GM12878 (cell line): ENCODE results near the gene FANCG. TPM values are rescaled to one million over a fixed set of nuclear protein-coding genes. Genes with fewer than 3 reads are reported as not detected.

ENCODE experiments used
- ATAC-seq: fragments of 200-7000 bp; cut with Tn5 transposase; 3 replicates; pipeline ENCODE4 v1.9.1; 2020; ENCODE audit warnings: mild to moderate bottlenecking, moderate library complexity
- BruUV-seq: library from RNA; stranded (reverse); fragments of 400-500 nt; replicated peaks from 2 replicates; lab custom pipeline; 2021; lab: Mats Ljungman, UMichigan
- CTCF ChIA-PET: fragments of 300-600 bp; sonication (Branson Sonifier 250); formaldehyde crosslinking; extraction: SDS; loops from one replicate; lab custom pipeline; 2021; ENCODE audit warnings: inconsistent platforms; lab: Yijun Ruan, JAX
- POLR2A ChIA-PET: fragments of 350-600 bp; formaldehyde crosslinking; extraction: SDS; loops from one replicate; lab custom pipeline; 2021; ENCODE audit warnings: inconsistent platforms; lab: Charles Lee
- RAD21 ChIA-PET: fragments of 300-600 bp; sonication (Branson Sonifier 250); formaldehyde crosslinking; loops from one replicate; lab custom pipeline; 2023; ENCODE audit warnings: antibody characterized with exemption; ENCODE audit not compliant: unreplicated experiment; lab: Charles Lee
- SMC1A ChIA-PET: fragments of 300-600 bp; sonication (Branson Sonifier 250); formaldehyde crosslinking; loops from one replicate; lab custom pipeline; 2023; ENCODE audit not compliant: unreplicated experiment, uncharacterized antibody; lab: Charles Lee
- DNase-seq: peaks from one replicate; pipeline ENCODE4 v3.0.0-alpha.2; 2011; ENCODE audit warnings: low read depth, low spot score
- FAIRE-seq: peaks from 3 replicates; lab custom pipeline; 2011; peaks lifted over from hg19 to GRCh38; lab: Jason Lieb, UNC
- H2AFZ ChIP-seq: 2 replicates; pipeline ENCODE4 v1.6.0; 2011; ENCODE audit warnings: low read depth, low read length, control low read depth; ENCODE audit not compliant: control insufficient read depth
- H3K27ac ChIP-seq: 2 replicates; pipeline ENCODE4 v1.5.1; 2011; ENCODE audit warnings: control low read depth; ENCODE audit not compliant: control insufficient read depth, insufficient read depth
- H3K27me3 ChIP-seq, 2 experiments: replicated peaks in 1 of 2; 2 replicates each; pipeline versions ENCODE4 v1.6.0 to v1.6.1; 2011; ENCODE audit warnings: low read length in 1 of 2; ENCODE audit not compliant: control insufficient read depth in 2 of 2, insufficient read depth in 2 of 2
- H3K36me3 ChIP-seq, 2 experiments: 2 replicates each; pipeline ENCODE4 v1.5.1; 2011; ENCODE audit warnings: low read length in 1 of 2; ENCODE audit not compliant: control insufficient read depth in 2 of 2, insufficient read depth in 2 of 2
- H3K4me1 ChIP-seq: 2 replicates; pipeline ENCODE4 v1.6.1; 2011; ENCODE audit warnings: mild to moderate bottlenecking, low read length, moderate library complexity, mixed read lengths; ENCODE audit not compliant: control insufficient read depth, insufficient read depth
- H3K4me2 ChIP-seq: 2 replicates; pipeline ENCODE4 v1.6.0; 2011; ENCODE audit warnings: control low read depth; ENCODE audit not compliant: control insufficient read depth, insufficient read depth
- H3K4me3 ChIP-seq: fragments of 200-600 bp; sonication (generic); 2 replicates; pipeline ENCODE4 v1.5.1; 2016
- H3K79me2 ChIP-seq: 2 replicates; pipeline ENCODE4 v1.6.0; 2011; ENCODE audit warnings: low read length; ENCODE audit not compliant: control insufficient read depth, insufficient read depth
- H3K9ac ChIP-seq: 2 replicates; pipeline ENCODE4 v1.8.0; 2011; ENCODE audit warnings: low read length, control low read depth, mixed read lengths; ENCODE audit not compliant: control insufficient read depth, insufficient read depth
- H3K9me3 ChIP-seq: replicated peaks from 3 replicates; pipeline ENCODE4 v1.5.1; 2011; ENCODE audit warnings: mild to moderate bottlenecking, low read length; ENCODE audit not compliant: control insufficient read depth, insufficient read depth
- H4K20me1 ChIP-seq: 2 replicates; pipeline ENCODE4 v1.6.0; 2011; ENCODE audit not compliant: control insufficient read depth, insufficient read depth
- CBX3 ChIP-seq: fragments of 200-600 bp; sonication (generic); IDR thresholded peaks from 2 replicates; pipeline ENCODE4 v1.6.1; 2016; ENCODE audit warnings: low read depth, borderline replicate concordance
- POLR2A ChIP-seq: IDR thresholded peaks from 2 replicates; pipeline ENCODE4 v1.6.1; 2011; ENCODE audit warnings: low read depth, mild to moderate bottlenecking, low read length
- RFX5 ChIP-seq: IDR thresholded peaks from 2 replicates; pipeline ENCODE4 v1.6.1; 2011; ENCODE audit warnings: low read depth, low read length, improper control_type of control experiment
- WGBS: methylation state at CpG from one replicate; pipeline ENCODE4 v1.1.6; 2016; ENCODE audit warnings: low lambda C conversion rate; ENCODE audit not compliant: insufficient replicate concordance, insufficient coverage; ENCODE audit errors: missing lambda C conversion rate; 5-methylcytosine and 5-hydroxymethylcytosine counted together
- in situ Hi-C: fragments of 300-500 bp; cut with MboI; formaldehyde crosslinking; loops from 9 replicates; pipeline ENCODE4 v1.14.3; 2018; ENCODE audit warnings: mixed read lengths
- intact Hi-C: fragments of 100-400 bp; cut with micrococcal nuclease; formaldehyde crosslinking; loops from one replicate; pipeline ENCODE4 v1.14.2; 2022; ENCODE audit not compliant: unreplicated experiment
- polyA plus RNA-seq, 11 experiments: library from polyadenylated mRNA; depleted of rRNA in 4 of 11; unstranded in 6 of 11; stranded (reverse) in 5 of 11; fragments of >200 nt; fragmentation: Nextera tagmentation in 4 of 11; fragmentation: Illumina TruSeq in 1 of 11; extraction: Ambion mirVana in 4 of 11; extraction: Trizol in 1 of 11; gene quantifications; 1 replicate in 1 of 11; 2 replicates in 10 of 11; pipeline versions ENCODE4 v1.2.1 to v1.2.3, GENCODE V29; 2011 to 2016; ENCODE audit warnings: inconsistent platforms in 2 of 11, missing spikeins in 2 of 11, low read depth in 1 of 11
- total RNA-seq, 4 experiments: library from RNA; depleted of rRNA in 3 of 4; stranded (reverse); fragments of >200 nt in 3 of 4; fragmentation: Illumina TruSeq in 1 of 4; extraction: Trizol in 1 of 4; gene quantifications; 2 replicates each; pipeline versions ENCODE4 v1.2.1 to v1.2.3, GENCODE V29; 2013 to 2021

Gene FANCG
- total and polyA plus RNA-seq, 10 of the 15 experiments (the other 5 are each of a cell fraction or from before 2014, with no cell fraction given) = 16.4 to 78.7 (median 45.4) TPM

DNA sequence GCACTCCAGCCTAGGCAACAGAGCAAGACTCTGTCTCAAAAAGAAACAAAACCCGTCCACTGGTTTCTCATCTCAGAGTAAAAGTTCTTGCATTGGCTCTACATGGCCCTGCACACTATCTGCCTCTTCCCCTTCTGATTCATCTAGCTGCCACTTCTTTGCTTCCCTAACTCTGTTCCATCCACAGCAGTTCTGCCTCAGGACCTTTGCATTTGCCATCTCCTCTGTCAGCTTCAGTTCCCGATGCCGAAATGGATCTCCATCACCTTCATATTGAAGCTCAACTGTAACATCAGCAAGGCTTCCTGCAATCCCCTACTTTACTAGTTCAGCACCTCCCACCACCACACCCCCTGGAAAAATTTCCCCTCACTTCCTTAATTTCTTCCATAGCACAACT is 17.8 kb upstream of the FANCG start:
- H3K4me3 ChIP-seq = no peak overlapping the region
- H3K36me3 ChIP-seq = peaks cover 7 to 16% of the 10 kb centered on the region in 2 experiments
- H3K9ac ChIP-seq = no peak overlapping the region
- H3K79me2 ChIP-seq = peaks cover 18% of the 10 kb centered on the region
- peaks cover 7% of the 10 kb centered on the region for H3K4me1 ChIP-seq
- no peak overlapping the region for H2AFZ ChIP-seq
- H3K9me3 ChIP-seq = no peaks in the 10 kb centered on the region
- WGBS = 65% methylated on average over 3 of the region's 3 CpGs
- intact Hi-C loops = loop anchor here (2.0 to 5.0 kb wide), 2 partner anchors 17 to 110 kb away; partner anchors contain the start of genes ATOSB and DNAJB5
- no peak overlapping the region for H3K4me2 ChIP-seq
- H4K20me1 ChIP-seq = no peaks in the 10 kb centered on the region
- no peak for TF ChIP-seq CBX3
- TF ChIP-seq POLR2A = 0 out of 2 replicates have a peak, but pooled peaks have one; percentile 17
- no peak for TF ChIP-seq RFX5
- ChIA-PET RAD21 (interaction anchor here (0.9 to 1.9 kb wide), 3 partner anchors 18 to 198 kb away, joined by 3 to 5 read pairs (median 3); partner anchors contain the start of genes ATOSB and DNAJB5), CTCF (interaction anchor here (0.8 to 3.2 kb wide), 9 partner anchors 11 to 379 kb away, joined by 4 to 19 read pairs (median 7); partner anchors contain the start of genes DNAJB5, FANCG and VCP), SMC1A (interaction anchor here (1.9 to 2.4 kb wide), 3 partner anchors 20 to 198 kb away, joined by 8 to 17 read pairs (median 14); partner anchors contain the start of gene VCP), POLR2A (interaction anchor here (0.7 to 6.7 kb wide), 3 partner anchors 18 to 1573 kb away, joined by 3 to 35 read pairs (median 4); partner anchors contain the start of gene FANCG)
- DNase-seq = no peak
- no peak for ATAC-seq
- no peak for FAIRE-seq
- no peak overlapping the region for H3K27ac ChIP-seq
- BruUV-seq = no TSS peak
- H3K27me3 ChIP-seq = no peaks in the 10 kb centered on the region
- in situ Hi-C loops = loop anchor here (5.0 kb wide), 1 partner anchor 195 kb away; no protein-coding TSS in a partner anchor
